GM03348 (cell line): ENCODE results near the gene GPS2.

Source experiments
- DNase-seq: peaks from one replicate; pipeline ENCODE4 v3.0.0; 2012; ENCODE audit warnings: low spot score

GPS2 gene

GRCh38 chr17:7317161-7317803 is 2.1 kb upstream of the GPS2 start:
- no peak for DNase-seq

- DNase-seq: no peak
These were observed 543 bp upstream of the GPS2 start for GRCh38 chr17:7315570-7316235.

- DNase-seq: no peak
These were observed 1.1 kb downstream of the GPS2 start for GRCh38 chr17:7313890-7314718.

- no peak for DNase-seq
These were observed 1.9 kb downstream of the GPS2 start for GRCh38 chr17:7313088-7313889.

- DNase-seq: no peak
These were observed 2.6 kb downstream of the GPS2 start for GRCh38 chr17:7312432-7313087.

DNA sequence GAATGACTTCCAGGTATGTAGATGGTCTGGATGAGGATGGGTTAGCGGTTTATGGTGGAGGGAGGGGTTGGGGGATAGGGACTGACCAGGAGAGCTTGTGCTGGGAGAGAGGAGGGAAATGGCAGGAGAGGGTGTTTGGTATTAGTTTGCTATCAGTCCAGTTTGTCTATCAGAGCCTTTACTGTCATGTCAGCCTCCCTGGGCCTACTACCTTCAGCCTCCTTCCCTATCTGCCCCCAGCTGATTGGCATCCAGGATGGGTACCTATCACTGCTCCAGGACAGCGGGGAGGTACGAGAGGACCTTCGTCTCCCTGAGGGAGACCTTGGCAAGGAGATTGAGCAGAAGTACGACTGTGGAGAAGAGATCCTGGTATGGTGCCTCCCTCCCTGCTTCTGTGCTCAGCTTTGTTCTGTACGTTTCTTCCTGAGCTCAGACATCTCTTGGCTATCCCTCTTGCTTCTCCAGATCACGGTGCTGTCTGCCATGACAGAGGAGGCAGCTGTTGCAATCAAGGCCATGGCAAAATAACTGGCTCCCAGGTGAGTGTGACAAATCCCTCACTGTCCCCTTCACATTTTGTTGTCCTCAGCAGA is 4.0 kb downstream of the GPS2 start:
- no peak for DNase-seq

DNA sequence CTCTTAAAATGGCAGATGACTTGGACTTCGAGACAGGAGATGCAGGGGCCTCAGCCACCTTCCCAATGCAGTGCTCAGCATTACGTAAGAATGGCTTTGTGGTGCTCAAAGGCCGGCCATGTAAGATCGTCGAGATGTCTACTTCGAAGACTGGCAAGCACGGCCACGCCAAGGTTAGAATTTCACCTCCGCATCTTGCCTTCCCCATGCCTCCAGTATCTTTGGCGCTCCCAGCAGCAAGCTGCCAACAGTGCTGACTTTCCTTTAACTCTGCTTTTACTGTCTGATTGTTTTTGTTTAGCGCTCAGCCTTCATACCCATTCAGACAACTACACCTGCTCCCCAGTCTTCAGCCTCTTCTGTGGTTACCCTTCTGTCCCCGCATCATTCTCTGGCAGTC is 5.5 kb downstream of the GPS2 start:
- no peak for DNase-seq

- peak; percentile 82 for DNase-seq
These were observed 6.3 kb downstream of the GPS2 start for GRCh38 chr17:7308625-7309433.

DNA sequence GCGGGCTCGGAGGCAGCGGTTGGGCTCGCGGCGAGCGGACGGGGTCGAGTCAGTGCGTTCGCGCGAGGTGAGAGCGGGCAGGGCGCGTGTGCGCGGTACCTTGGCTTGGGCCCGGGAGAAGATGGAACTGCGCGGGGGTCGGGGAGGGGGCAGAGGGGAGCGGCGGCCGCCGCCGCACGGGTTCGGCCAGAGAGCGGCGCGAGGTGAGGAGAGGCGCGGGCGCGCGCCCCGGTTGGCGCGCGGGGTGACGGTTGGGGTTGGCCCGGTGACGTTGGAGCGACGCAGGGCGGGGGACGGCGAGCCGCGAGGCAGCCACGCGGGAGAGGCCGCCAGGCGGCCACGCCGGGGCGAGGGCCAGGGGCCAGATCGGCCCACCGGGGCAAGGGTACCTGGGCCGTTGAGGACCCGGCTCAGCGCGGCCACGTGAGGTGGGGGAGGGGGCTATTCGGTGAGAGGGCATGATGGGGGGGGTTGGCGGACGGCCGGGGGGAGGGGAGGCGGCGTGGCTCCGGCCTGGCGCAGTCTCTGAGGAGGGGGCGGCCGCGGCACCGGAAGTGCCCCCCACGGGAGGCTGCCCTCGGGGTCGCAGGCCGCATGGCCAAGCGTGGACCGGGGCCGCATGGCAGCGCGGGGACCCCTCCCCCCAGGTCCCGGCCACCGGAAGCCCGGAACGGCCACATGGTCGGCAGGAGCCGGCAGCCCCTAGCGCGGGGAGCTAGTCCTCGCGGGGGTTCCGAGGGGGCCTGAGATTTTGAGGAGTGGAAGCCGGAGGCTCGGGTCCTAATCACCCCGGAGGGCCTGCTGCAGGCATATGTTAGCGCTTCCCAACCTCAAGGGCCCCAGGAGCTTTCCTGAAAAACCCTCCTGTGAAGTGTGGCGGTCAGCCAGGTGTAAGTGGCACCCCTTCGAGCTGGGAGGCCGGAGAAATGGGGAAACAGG is 7.2 kb downstream of the GPS2 start:
- peak; percentile 61 for DNase-seq

DNA sequence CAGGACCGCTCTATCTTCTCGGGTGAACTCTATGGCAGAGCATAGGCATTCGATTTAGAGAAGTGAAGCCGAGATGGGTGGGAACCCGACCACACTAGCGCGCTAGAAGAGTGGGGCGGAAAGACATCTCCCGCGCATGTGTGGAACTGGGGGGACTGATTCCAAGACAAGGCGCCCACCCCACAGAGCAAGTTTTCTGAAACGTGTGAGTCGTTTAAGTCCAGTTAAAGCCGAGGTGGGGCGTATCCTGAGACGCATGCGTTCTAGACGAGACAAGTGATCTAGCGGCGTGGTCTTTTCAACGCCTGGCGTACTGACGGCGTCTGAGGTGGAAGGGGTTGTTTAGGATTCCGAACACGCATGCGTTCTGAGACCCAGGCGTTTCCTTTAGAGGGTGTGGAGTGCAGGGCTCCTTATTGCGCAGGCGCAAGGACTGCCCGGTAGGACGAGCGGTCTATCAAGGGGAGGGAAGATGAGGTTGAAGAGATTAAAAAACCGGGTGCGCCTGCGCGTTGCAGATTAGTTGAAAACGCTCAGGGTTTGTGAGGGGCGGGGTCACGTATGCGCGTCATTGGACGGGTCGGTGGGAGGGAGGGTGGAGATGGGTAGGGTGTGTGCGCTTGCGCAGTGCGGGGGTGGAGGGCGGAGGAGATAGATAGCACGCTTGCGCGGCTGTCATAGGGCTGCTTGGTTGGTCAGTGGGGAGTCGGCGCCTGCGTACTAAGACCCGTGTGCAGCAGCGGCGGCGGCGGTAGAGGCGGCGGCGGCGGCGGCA is 8.1 kb downstream of the GPS2 start, which contains the start of gene EIF5A:
EIF5A (plus strand) TSS at position 718 of the 775 bp plus-strand sequence. CDS start 2,008 bp downstream, outside the sequence.
- peak; percentile 99 for DNase-seq

DNA sequence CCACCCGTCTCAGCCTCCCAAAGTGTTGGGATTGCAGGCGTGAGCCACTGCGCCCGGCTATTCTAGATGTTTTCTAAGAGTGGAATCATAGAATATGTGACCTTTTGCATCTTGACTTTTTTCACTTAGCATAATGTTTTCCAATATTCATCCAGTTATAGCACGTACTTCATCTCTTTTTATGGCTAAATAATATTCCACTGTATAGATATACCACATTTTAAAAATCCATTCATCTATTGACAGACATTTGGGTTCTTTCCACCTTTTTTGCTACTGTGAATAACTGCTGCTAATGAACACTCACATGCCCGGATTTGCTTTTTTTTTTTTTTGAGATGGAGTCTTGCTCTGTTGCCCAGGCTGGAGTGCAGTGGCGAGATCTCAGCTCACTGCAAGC is 11.0 kb downstream of the GPS2 start:
- DNase-seq: no peak

DNA sequence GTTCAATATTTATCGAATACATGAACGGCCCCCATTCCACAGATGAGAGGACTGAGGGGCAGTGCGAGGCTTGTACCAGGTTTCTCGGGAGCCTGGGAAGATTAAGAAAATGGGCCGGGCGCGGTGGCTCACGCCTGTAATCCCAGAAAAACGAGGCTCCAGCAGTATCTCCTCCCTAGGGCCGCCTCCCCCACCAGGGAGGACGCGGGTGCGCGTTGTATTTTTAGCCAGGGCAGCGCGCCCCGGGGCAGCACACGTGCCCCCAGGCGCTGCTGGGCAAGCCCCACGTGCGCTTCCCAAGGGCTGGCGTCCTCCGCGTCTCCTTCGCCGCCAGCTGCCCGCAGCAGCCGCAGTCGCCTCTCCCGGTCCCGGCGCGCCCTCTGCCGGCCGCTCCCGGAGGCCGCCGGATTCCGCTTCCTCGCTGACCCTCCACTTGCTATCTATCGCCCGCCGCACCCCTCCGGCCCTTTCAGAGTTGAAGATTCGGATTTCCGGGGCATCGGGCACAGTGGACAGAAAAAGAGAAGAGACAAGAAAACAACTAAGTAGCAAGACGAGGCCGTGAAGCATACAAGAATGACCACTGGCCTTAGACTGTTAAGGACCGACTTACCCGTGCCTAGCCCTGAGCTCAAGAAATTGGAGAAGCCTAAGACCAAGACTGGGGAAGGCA is 18.8 kb downstream of the GPS2 start:
- DNase-seq: peak; percentile 92

GRCh38 chr17:7295230-7296180 is 19.7 kb downstream of the GPS2 start:
- no peak for DNase-seq

DNA sequence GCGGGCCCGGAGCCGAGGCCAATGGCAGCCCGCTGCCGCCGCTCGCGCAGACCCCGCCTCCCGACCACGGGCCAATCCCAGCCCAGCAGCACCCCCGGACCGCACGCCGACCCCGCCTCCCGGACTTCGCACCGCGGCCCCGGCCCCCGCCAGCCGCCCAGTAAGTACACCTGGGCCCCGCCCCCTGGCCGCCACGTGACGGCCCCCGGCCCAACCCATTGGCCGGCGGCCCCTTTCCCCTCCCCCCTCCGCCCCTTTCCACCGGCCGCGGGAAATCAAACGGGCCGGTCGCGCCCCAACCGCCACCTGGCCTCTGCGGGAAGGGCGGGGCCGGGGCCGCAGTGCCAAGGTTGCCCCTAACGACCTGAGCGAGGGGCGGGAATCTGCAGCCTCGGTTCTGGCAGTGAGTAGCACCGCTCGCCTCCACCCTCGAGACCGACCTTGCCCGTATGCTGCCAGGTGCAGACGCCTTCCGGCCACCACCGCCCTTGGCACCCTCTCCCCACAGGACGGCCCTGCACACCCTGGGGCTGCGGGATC is 20.5 kb downstream of the GPS2 start, which contains the start of gene YBX2:
YBX2 (minus strand) TSS at position 26 of the 540 bp plus-strand sequence. CDS start 139 bp downstream, outside the sequence.
- peak; percentile 68 for DNase-seq

- DNase-seq: no peak
These were observed 21.1 kb downstream of the GPS2 start for GRCh38 chr17:7293816-7294613.
